Upper lobe of left lung (tissue), 4 donors: ENCODE measurements around the gene SEC61G.

ENCODE experiments used
- EP300 ChIP-seq, 4 donors: sonication (generic); formaldehyde crosslinking; IDR thresholded peaks; one replicate each; pipeline ENCODE4 v1.5.1; 2017; ENCODE audit warnings: antibody characterized with exemption in 4 of 4, control low read depth in 2 of 4
- POLR2A ChIP-seq, 4 donors: fragments of 450-650 bp; IDR thresholded peaks; one replicate each; pipeline ENCODE4 v1.5.1; 2016 to 2017; ENCODE audit warnings: antibody characterized with exemption in 4 of 4, mild to moderate bottlenecking in 2 of 4
- POLR2AphosphoS5 ChIP-seq, 2 donors: sonication (generic); formaldehyde crosslinking; IDR thresholded peaks; one replicate each; pipeline ENCODE4 v1.5.1; 2017; ENCODE audit warnings: antibody characterized with exemption in 2 of 2
- TF ChIP-seq, protein P1 (sequence below), 6 experiments: fragments of 450-650 bp in 4 of 6; fragments of 200-600 bp in 2 of 6; sonication (generic) in 2 of 6; IDR thresholded peaks; one replicate each; pipeline ENCODE4 v1.5.1; 2016 to 2019; ENCODE audit warnings: antibody characterized with exemption in 6 of 6

DNA sequence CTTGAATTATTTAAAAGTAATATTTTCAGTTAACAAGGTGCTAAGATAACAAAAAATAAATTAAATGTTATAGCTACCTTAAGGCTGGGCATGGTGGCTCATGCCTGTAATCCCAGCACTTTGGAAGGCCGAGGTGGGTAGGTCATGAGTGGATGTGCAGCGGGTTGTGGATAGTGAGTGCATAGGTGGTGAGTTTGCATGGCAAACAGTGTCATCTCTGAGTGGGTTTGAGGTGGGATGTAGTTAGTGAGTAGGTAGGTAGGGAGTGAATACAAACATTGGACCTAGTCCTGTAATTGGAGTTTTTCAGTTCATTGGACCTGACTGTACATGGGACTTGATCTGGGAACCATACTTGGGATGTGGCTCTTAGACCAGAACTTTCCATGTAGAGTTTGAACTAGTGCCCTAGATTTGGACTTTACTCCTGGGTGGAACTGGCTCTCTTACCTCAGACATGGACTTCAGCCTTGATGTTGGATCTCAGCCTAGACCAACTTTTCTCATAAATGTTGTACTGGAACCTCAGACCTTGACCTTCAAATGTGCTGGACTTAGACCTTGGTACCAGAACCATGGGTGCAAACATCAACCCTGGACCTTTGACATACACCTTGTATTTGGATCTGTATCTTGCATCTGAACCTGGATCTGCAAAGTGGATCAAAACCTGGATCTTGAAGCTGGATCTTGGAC is 47.0 kb downstream of the SEC61G start:
- TF ChIP-seq, protein P1, sequence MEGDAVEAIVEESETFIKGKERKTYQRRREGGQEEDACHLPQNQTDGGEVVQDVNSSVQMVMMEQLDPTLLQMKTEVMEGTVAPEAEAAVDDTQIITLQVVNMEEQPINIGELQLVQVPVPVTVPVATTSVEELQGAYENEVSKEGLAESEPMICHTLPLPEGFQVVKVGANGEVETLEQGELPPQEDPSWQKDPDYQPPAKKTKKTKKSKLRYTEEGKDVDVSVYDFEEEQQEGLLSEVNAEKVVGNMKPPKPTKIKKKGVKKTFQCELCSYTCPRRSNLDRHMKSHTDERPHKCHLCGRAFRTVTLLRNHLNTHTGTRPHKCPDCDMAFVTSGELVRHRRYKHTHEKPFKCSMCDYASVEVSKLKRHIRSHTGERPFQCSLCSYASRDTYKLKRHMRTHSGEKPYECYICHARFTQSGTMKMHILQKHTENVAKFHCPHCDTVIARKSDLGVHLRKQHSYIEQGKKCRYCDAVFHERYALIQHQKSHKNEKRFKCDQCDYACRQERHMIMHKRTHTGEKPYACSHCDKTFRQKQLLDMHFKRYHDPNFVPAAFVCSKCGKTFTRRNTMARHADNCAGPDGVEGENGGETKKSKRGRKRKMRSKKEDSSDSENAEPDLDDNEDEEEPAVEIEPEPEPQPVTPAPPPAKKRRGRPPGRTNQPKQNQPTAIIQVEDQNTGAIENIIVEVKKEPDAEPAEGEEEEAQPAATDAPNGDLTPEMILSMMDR (IDR thresholded peaks at IDR 0.05) = no peak
- no peak for TF ChIP-seq POLR2A (IDR thresholded peaks at IDR 0.05)
- TF ChIP-seq EP300 (IDR thresholded peaks at IDR 0.05) = no peak
- no peak for TF ChIP-seq POLR2AphosphoS5 (IDR thresholded peaks at IDR 0.05)
